K562 (cell line): ENCODE data around the gene DIP2C. TPM values are rescaled to one million over a fixed set of nuclear protein-coding genes. Genes with fewer than 3 reads are reported as not detected.

ENCODE experiments used
- ATAC-seq: fragments of 200-7000 bp; cut with Tn5 transposase; 3 replicates; pipeline ENCODE4 v1.9.1; 2020; ENCODE audit warnings: moderate library complexity
- BruUV-seq: library from RNA; stranded (reverse); fragments of 400-500 nt; replicated peaks from 2 replicates; lab custom pipeline; 2021; lab: Mats Ljungman, UMichigan
- CTCF ChIA-PET: fragments of 300-600 bp; formaldehyde crosslinking; extraction: SDS; loops from one replicate; lab custom pipeline; 2021; ENCODE audit warnings: low intra/inter-chr PET ratio; lab: Yijun Ruan, JAX
- POLR2A ChIA-PET: fragments of 300-600, 350-650 bp; sonication (Branson Sonifier 250); formaldehyde crosslinking; extraction: SDS; loops from one replicate; lab custom pipeline; 2021; ENCODE audit warnings: antibody characterized with exemption, inconsistent platforms; lab: Yijun Ruan, JAX
- DNase-seq, 4 experiments: peaks; one replicate each; pipeline versions ENCODE4 v3.0.0 to v3.0.0-alpha.2; 2011 to 2018; ENCODE audit warnings: low spot score in 3 of 4, mixed read lengths in 3 of 4; ENCODE audit errors: extremely low read depth in 1 of 4
- FAIRE-seq: peaks from 2 replicates; lab custom pipeline; 2011; peaks lifted over from hg19 to GRCh38; lab: Jason Lieb, UNC
- H2AFZ ChIP-seq: 2 replicates; pipeline ENCODE4 v1.6.0; 2011; ENCODE audit warnings: low read depth, low read length, control low read depth, inconsistent platforms
- H3K27ac ChIP-seq: fragments of 200-600 bp; 3 replicates; pipeline ENCODE4 v1.8.0; 2011; ENCODE audit warnings: low read depth, mild to moderate bottlenecking, control low read depth, inconsistent platforms, low read length, moderate library complexity, mixed read lengths; ENCODE audit errors: extremely low read depth
- H3K27me3 ChIP-seq, 2 experiments: fragments of 300-600 bp in 1 of 2; 2 replicates in 1 of 2; 3 replicates in 1 of 2; pipeline versions ENCODE4 v1.6.0 to v1.8.0; 2011; ENCODE audit warnings: inconsistent platforms in 2 of 2, low read length in 2 of 2, mild to moderate bottlenecking in 1 of 2, mixed read lengths in 1 of 2, moderate library complexity in 1 of 2; ENCODE audit not compliant: control insufficient read depth in 2 of 2, insufficient read depth in 2 of 2
- H3K36me3 ChIP-seq: fragments of 300-600 bp; 3 replicates; pipeline ENCODE4 v1.8.0; 2011; ENCODE audit warnings: mild to moderate bottlenecking, low read length, inconsistent platforms; ENCODE audit not compliant: control insufficient read depth, insufficient read depth
- H3K4me1 ChIP-seq, 2 experiments: fragments of 200-600 bp in 1 of 2; replicated peaks in 1 of 2; 2 replicates in 1 of 2; 3 replicates in 1 of 2; pipeline versions ENCODE4 v1.5.1 to v1.8.0; 2011; ENCODE audit warnings: inconsistent platforms in 2 of 2, low read length in 2 of 2, mild to moderate bottlenecking in 1 of 2, mixed read lengths in 1 of 2, moderate library complexity in 1 of 2; ENCODE audit not compliant: control insufficient read depth in 2 of 2, insufficient read depth in 2 of 2
- H3K4me2 ChIP-seq: 2 replicates; pipeline ENCODE4 v1.6.1; 2011; ENCODE audit warnings: low read length, control low read depth, inconsistent platforms, mixed read lengths; ENCODE audit not compliant: insufficient read depth
- H3K4me3 ChIP-seq: fragments of 200-600 bp; sonication (generic), shearing (Covaris generic); 2 replicates; pipeline ENCODE4 v1.5.1; 2016; ENCODE audit warnings: control low read depth, inconsistent platforms
- H3K79me2 ChIP-seq: fragments of 200-600 bp; 3 replicates; pipeline ENCODE4 v1.8.0; 2011; ENCODE audit warnings: low read length, inconsistent platforms; ENCODE audit not compliant: control insufficient read depth, insufficient read depth
- H3K9ac ChIP-seq, 2 experiments: 2 replicates each; pipeline versions ENCODE4 v1.6.0 to v1.6.1; 2011; ENCODE audit warnings: low read depth in 2 of 2, low read length in 2 of 2, control low read depth in 1 of 2, inconsistent platforms in 1 of 2, mild to moderate bottlenecking in 1 of 2, mixed read lengths in 1 of 2; ENCODE audit not compliant: insufficient read depth in 1 of 2
- H3K9me1 ChIP-seq: one replicate; pipeline ENCODE4 v1.6.0; 2011; ENCODE audit warnings: inconsistent platforms, mild to moderate bottlenecking, low read length, moderate library complexity; ENCODE audit not compliant: control insufficient read depth, insufficient read depth
- H3K9me3 ChIP-seq: replicated peaks from 2 replicates; pipeline ENCODE4 v1.5.1; 2011; ENCODE audit warnings: low read depth, low read length, inconsistent platforms; ENCODE audit not compliant: control insufficient read depth, insufficient read depth
- H4K20me1 ChIP-seq: replicated peaks from 2 replicates; pipeline ENCODE4 v1.6.1; 2011; ENCODE audit warnings: low read length, inconsistent platforms, mixed read lengths; ENCODE audit not compliant: control insufficient read depth, insufficient read depth
- CEBPB ChIP-seq: fragments of 450-650 bp; IDR thresholded peaks from 2 replicates; pipeline ENCODE4 v1.6.1; 2016; ENCODE audit warnings: missing genetic modification characterization, missing compliant biosample characterization
- KDM1A ChIP-seq, 2 experiments: fragments of 450-650 bp; IDR thresholded peaks; 2 replicates each; pipeline ENCODE4 v1.6.1; 2016; ENCODE audit warnings: mild to moderate bottlenecking in 2 of 2
- SMARCE1 ChIP-seq: fragments of 450-650 bp; IDR thresholded peaks from 2 replicates; pipeline ENCODE4 v1.7.1; 2016; ENCODE audit warnings: mild to moderate bottlenecking
- THRAP3 ChIP-seq: fragments of 450-650 bp; IDR thresholded peaks from 2 replicates; pipeline ENCODE4 v1.6.1; 2016; ENCODE audit warnings: mild to moderate bottlenecking, inconsistent platforms, borderline replicate concordance
- ZNF134 ChIP-seq: fragments of 250-450 bp; sonication (Bioruptor Pico); conservative IDR thresholded peaks from 2 replicates; pipeline ENCODE4 v1.4.0; 2020
- ZNF224 ChIP-seq: sonication (generic); formaldehyde crosslinking; IDR thresholded peaks from 2 replicates; pipeline ENCODE4 v1.8.0; 2022; ENCODE audit warnings: mild to moderate bottlenecking, missing genetic modification reagents
- ZNF77 ChIP-seq: fragments of 250-450 bp; sonication (Bioruptor Pico); IDR thresholded peaks from 2 replicates; pipeline ENCODE4 v1.5.0; 2020
- WGBS: fragments of 100-300 bp; shearing (Covaris generic); methylation state at CpG from one replicate; pipeline ENCODE4 v1.1.6; 2016; ENCODE audit warnings: low coverage, mixed read lengths; ENCODE audit not compliant: insufficient coverage; ENCODE audit errors: missing lambda C conversion rate; 5-methylcytosine and 5-hydroxymethylcytosine counted together
- in situ Hi-C: fragments of 300-500 bp; cut with MboI; formaldehyde crosslinking; loops from 4 replicates; pipeline ENCODE4 v1.15.0; 2018; ENCODE audit warnings: inconsistent platforms, mixed read lengths
- intact Hi-C: fragments of 100-400 bp; cut with micrococcal nuclease; formaldehyde crosslinking; loops from 2 replicates; pipeline ENCODE4 v1.14.2; 2022
- polyA plus RNA-seq, 8 experiments: library from polyadenylated mRNA; depleted of rRNA in 4 of 8; stranded (reverse) in 5 of 8; unstranded in 3 of 8; fragments of >200 nt; fragmentation: Nextera tagmentation in 2 of 8; fragmentation: Illumina TruSeq in 1 of 8; extraction: Ambion mirVana in 2 of 8; extraction: Trizol in 1 of 8; gene quantifications; 2 replicates each; pipeline versions ENCODE4 v1.2.1 to v1.2.3, GENCODE V29; 2011 to 2014; ENCODE audit warnings: inconsistent platforms in 1 of 8, missing spikeins in 1 of 8
- total RNA-seq, 7 experiments: library from RNA; depleted of rRNA in 6 of 7; stranded (reverse); fragments of >200 nt in 6 of 7; fragmentation: Illumina TruSeq in 2 of 7; extraction: Trizol in 2 of 7; gene quantifications; 2 replicates each; pipeline versions ENCODE4 v1.2.1 to v1.2.3, GENCODE V29; 2011 to 2021; ENCODE audit warnings: low replicate concordance in 1 of 7

Gene DIP2C
- total and polyA plus RNA-seq, 9 of the 15 experiments (the other 6 are each of a cell fraction or from before 2014, with no cell fraction given): 0.01 TPM; not detected in 8

DNA sequence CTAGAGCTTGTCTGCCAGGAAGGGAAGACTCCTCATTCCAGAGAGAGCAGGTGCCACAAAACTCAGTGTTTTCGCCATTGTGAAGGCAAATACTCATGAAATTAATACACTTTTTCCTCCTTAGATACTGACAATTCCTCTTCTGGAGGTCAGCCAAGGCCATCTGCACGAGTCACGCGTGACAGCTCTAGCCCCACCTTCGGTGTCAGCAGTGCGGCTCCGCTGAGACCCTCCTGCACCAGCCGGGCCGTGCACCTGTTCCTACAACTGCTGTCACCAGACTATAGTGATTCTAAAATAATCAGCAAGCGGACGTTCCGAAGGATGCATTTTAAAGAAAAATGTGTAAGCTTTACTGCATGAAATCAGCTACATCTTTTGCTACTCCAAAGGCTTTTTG, 127.7 kb downstream of the DIP2C start:
- ATAC-seq (no peak), FAIRE-seq (no peak), DNase-seq (no peak)
- no peak for TF ChIP-seq ZNF77 (CRISPR knock-in tag)
- TF ChIP-seq KDM1A (IDR thresholded peaks at IDR 0.05): no peak
- TF ChIP-seq THRAP3: no peak
- no peak for TF ChIP-seq CEBPB (tag)
- TF ChIP-seq ZNF224 (CRISPR knock-in tag): no peak
- no peak for TF ChIP-seq SMARCE1
- TF ChIP-seq ZNF134 (CRISPR knock-in tag): no peak
- Histone ChIP-seq H4K20me1 (no peaks in the 10 kb centered on the region; the same call in 1 of the 2 replicates), H3K4me3 (no peak overlapping the region), H3K4me1 (no peaks in the 10 kb centered on the region), H3K9me3 (0 out of 2 replicates have a peak, but pooled peaks cover 2% of the 10 kb centered on the region), H3K27ac (no peak overlapping the region), H2AFZ (no peak overlapping the region), H3K4me2 (no peak overlapping the region), H3K9ac (no peak overlapping the region), H3K9me1 (peaks cover 1% of the 10 kb centered on the region), H3K79me2 (no peaks in the 10 kb centered on the region), H3K36me3 (no peaks in the 10 kb centered on the region), H3K27me3 (peaks cover 15 to 53% of the 10 kb centered on the region in 2 experiments)
- ChIA-PET CTCF (no interaction called here), POLR2A (no interaction called here)
- intact Hi-C loops: no loop called here
- WGBS: 2% methylated on average over 12 of the region's 12 CpGs
- in situ Hi-C loops: no loop called here
- no TSS peak for BruUV-seq
